Measurements from ENCODE around the gene NCF2.

The NCF2 gene

GRCh38 chr1:183571678-183572268 lies 18.5 kb downstream of the NCF2 start:
- no peak for DNase-seq (ENCODE audit: low read depth)
- no peak overlapping the region for H3K4me3 ChIP-seq (ENCODE audit: low read depth, low read length)
- in situ Hi-C loops (cut with HindIII; ENCODE audit: low sequenced_read_pairs) = no loop called here
- no peak for TF ChIP-seq CTCF (IDR thresholded peaks at IDR 0.05; ENCODE audit: low read depth, low read length, missing control alignments)

GRCh38 chr1:183570451-183570850 lies 19.8 kb downstream of the NCF2 start:
- TF ChIP-seq CTCF (IDR thresholded peaks at IDR 0.05; ENCODE audit: low read depth, low read length, missing control alignments) = no peak

GRCh38 chr1:183569801-183570200 lies 20.5 kb downstream of the NCF2 start:
- in situ Hi-C loops (cut with HindIII; ENCODE audit: low sequenced_read_pairs) = no loop called here
- no peak for DNase-seq (ENCODE audit: low read depth)
- no peak for TF ChIP-seq CTCF (IDR thresholded peaks at IDR 0.05; ENCODE audit: low read depth, low read length, missing control alignments)
- no peak overlapping the region for H3K4me3 ChIP-seq (ENCODE audit: low read depth, low read length)

More at GRCh38 chr1:183570451-183570850, 19.8 kb downstream of the NCF2 start:
- in situ Hi-C loops (cut with HindIII; ENCODE audit: low sequenced_read_pairs) = no loop called here
- no peak for DNase-seq (ENCODE audit: low read depth)
- H3K4me3 ChIP-seq (ENCODE audit: low read depth, low read length) = no peak overlapping the region

- DNase-seq (ENCODE audit: low read depth) = no peak
- in situ Hi-C loops (cut with HindIII; ENCODE audit: low sequenced_read_pairs) = no loop called here
Observed at GRCh38 chr1:183569141-183569540, 21.1 kb downstream of the NCF2 start.

GRCh38 chr1:183568176-183569021 lies 21.9 kb downstream of the NCF2 start:
- TF ChIP-seq CTCF (IDR thresholded peaks at IDR 0.05; ENCODE audit: low read depth, low read length, missing control alignments) = no peak
- in situ Hi-C loops (cut with HindIII; ENCODE audit: low sequenced_read_pairs) = no loop called here
- DNase-seq (ENCODE audit: low read depth) = no peak
- no peak overlapping the region for H3K4me3 ChIP-seq (ENCODE audit: low read depth, low read length)

More at GRCh38 chr1:183569141-183569540, 21.1 kb downstream of the NCF2 start:
- H3K4me3 ChIP-seq (ENCODE audit: low read depth, low read length) = no peak overlapping the region
- TF ChIP-seq CTCF (IDR thresholded peaks at IDR 0.05; ENCODE audit: low read depth, low read length, missing control alignments) = no peak

GRCh38 chr1:183567584-183567983 lies 22.7 kb downstream of the NCF2 start:
- H3K4me3 ChIP-seq (ENCODE audit: low read depth, low read length) = no peak overlapping the region
- in situ Hi-C loops (cut with HindIII; ENCODE audit: low sequenced_read_pairs) = no loop called here
- TF ChIP-seq CTCF (IDR thresholded peaks at IDR 0.05; ENCODE audit: low read depth, low read length, missing control alignments) = no peak
- peak; percentile 11 for DNase-seq (ENCODE audit: low read depth)
